OCI-LY1 (cell line): ENCODE data around the gene TRDMT1.

Source experiments
- H2AFZ ChIP-seq: fragments of 200-600 bp; sonication (generic), shearing (Covaris generic); 2 replicates; pipeline ENCODE4 v1.6.0; 2014; ENCODE audit warnings: antibody characterized with exemption, mild to moderate bottlenecking, low read length
- H3F3A ChIP-seq: fragments of 200-600 bp; sonication (generic), shearing (Covaris generic); 2 replicates; pipeline ENCODE4 v1.6.0; 2014; ENCODE audit warnings: mild to moderate bottlenecking, antibody characterized with exemption, low read length, moderate library complexity; ENCODE audit not compliant: insufficient read depth
- H3K27ac ChIP-seq: fragments of 200-600 bp; sonication (generic); 2 replicates; pipeline ENCODE4 v1.5.1; 2014; ENCODE audit warnings: low read length, mixed run types, mild to moderate bottlenecking, low read depth; ENCODE audit not compliant: poor library complexity, severe bottlenecking
- H3K27me3 ChIP-seq: fragments of 200-600 bp; sonication (generic); 2 replicates; pipeline ENCODE4 v1.6.0; 2014; ENCODE audit warnings: antibody characterized with exemption, mild to moderate bottlenecking, low read length, moderate library complexity; ENCODE audit not compliant: insufficient read depth
- H3K36me3 ChIP-seq: fragments of 200-600 bp; sonication (generic); 2 replicates; pipeline ENCODE4 v1.6.1; 2014; ENCODE audit warnings: mild to moderate bottlenecking, antibody characterized with exemption, low read length, moderate library complexity, mixed read lengths; ENCODE audit not compliant: insufficient read depth
- H3K4me1 ChIP-seq: fragments of 200-600 bp; sonication (generic); 2 replicates; pipeline ENCODE4 v1.5.1; 2014; ENCODE audit warnings: mild to moderate bottlenecking, low read length, moderate library complexity; ENCODE audit not compliant: insufficient read depth, severe bottlenecking
- H3K4me2 ChIP-seq: fragments of 200-600 bp; sonication (generic), shearing (Covaris generic); 2 replicates; pipeline ENCODE4 v1.6.1; 2014; ENCODE audit warnings: low read length
- H3K4me3 ChIP-seq: fragments of 200-600 bp; sonication (generic); 2 replicates; pipeline ENCODE4 v1.5.1; 2014; ENCODE audit warnings: low read length, low read depth, mild to moderate bottlenecking, mixed read lengths; ENCODE audit not compliant: poor library complexity, severe bottlenecking
- H3K79me2 ChIP-seq: fragments of 200-600 bp; shearing (Covaris generic); 2 replicates; pipeline ENCODE4 v1.6.1; 2016; ENCODE audit warnings: mixed run types, low read length, mixed read lengths; ENCODE audit not compliant: insufficient read depth
- H3K9ac ChIP-seq: fragments of 200-600 bp; sonication (generic), shearing (Covaris generic); 2 replicates; pipeline ENCODE4 v1.6.1; 2014; ENCODE audit warnings: mild to moderate bottlenecking, low read length, mixed read lengths
- H3K9me2 ChIP-seq: fragments of 200-600 bp; sonication (generic), shearing (Covaris generic); 2 replicates; pipeline ENCODE4 v1.6.1; 2014; ENCODE audit warnings: low read depth, mild to moderate bottlenecking, low read length, mixed read lengths
- H3K9me3 ChIP-seq: fragments of 200-600 bp; shearing (Covaris generic); 2 replicates; pipeline ENCODE4 v1.6.1; 2014; ENCODE audit warnings: low read length, mixed read lengths
- H4K20me1 ChIP-seq: fragments of 200-600 bp; sonication (generic), shearing (Covaris generic); 2 replicates; pipeline ENCODE4 v1.6.0; 2016; ENCODE audit warnings: mild to moderate bottlenecking, low read length; ENCODE audit not compliant: insufficient read depth
- EZH2 ChIP-seq: fragments of 200-600 bp; sonication (generic), shearing (Covaris generic); IDR thresholded peaks from 2 replicates; pipeline ENCODE4 v1.8.0; 2017; ENCODE audit warnings: borderline replicate concordance, mixed run types, mild to moderate bottlenecking, antibody characterized with exemption, low read length, moderate library complexity, mixed read lengths
- TF ChIP-seq, protein P1 (sequence below): fragments of 200-600 bp; sonication (generic), shearing (Covaris generic); IDR thresholded peaks from 2 replicates; pipeline ENCODE4 v1.5.1; 2017; ENCODE audit warnings: mild to moderate bottlenecking, antibody characterized with exemption, low read length, moderate library complexity, mixed read lengths

The TRDMT1 gene

DNA sequence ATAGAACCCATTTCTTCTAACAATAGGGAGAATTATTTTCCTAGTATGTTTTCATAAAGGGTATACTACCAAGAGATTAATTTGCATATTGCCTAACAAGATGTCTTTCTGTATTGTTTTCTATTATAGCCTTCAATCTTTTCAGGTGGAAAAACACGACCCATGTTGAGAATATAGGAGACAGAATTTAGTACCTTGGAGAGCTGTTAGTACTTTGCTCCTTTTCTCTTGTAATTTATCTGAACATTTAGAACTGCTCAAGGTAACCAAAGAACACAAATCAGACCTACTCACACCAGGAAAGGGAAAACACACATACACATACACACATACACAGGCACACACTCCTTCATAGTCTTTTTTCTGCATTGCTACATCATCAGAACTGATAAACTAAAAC lies 7.8 kb upstream of the TRDMT1 start:
- no peaks in the 10 kb centered on the region for H4K20me1 ChIP-seq
- H3K36me3 ChIP-seq: no peaks in the 10 kb centered on the region
- H3K27ac ChIP-seq: no peak overlapping the region
- no peaks in the 10 kb centered on the region for H3K27me3 ChIP-seq
- no peaks in the 10 kb centered on the region for H3K4me1 ChIP-seq
- H3F3A ChIP-seq: no peaks in the 10 kb centered on the region
- no peak overlapping the region for H3K4me2 ChIP-seq
- H3K9ac ChIP-seq: no peak overlapping the region
- H3K9me3 ChIP-seq: no peaks in the 10 kb centered on the region
- no peak overlapping the region for H2AFZ ChIP-seq
- no peaks in the 10 kb centered on the region for H3K9me2 ChIP-seq
- no peaks in the 10 kb centered on the region for H3K79me2 ChIP-seq
- no peak for TF ChIP-seq EZH2
- TF ChIP-seq, protein P1, sequence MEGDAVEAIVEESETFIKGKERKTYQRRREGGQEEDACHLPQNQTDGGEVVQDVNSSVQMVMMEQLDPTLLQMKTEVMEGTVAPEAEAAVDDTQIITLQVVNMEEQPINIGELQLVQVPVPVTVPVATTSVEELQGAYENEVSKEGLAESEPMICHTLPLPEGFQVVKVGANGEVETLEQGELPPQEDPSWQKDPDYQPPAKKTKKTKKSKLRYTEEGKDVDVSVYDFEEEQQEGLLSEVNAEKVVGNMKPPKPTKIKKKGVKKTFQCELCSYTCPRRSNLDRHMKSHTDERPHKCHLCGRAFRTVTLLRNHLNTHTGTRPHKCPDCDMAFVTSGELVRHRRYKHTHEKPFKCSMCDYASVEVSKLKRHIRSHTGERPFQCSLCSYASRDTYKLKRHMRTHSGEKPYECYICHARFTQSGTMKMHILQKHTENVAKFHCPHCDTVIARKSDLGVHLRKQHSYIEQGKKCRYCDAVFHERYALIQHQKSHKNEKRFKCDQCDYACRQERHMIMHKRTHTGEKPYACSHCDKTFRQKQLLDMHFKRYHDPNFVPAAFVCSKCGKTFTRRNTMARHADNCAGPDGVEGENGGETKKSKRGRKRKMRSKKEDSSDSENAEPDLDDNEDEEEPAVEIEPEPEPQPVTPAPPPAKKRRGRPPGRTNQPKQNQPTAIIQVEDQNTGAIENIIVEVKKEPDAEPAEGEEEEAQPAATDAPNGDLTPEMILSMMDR: no peak
- no peak overlapping the region for H3K4me3 ChIP-seq

DNA sequence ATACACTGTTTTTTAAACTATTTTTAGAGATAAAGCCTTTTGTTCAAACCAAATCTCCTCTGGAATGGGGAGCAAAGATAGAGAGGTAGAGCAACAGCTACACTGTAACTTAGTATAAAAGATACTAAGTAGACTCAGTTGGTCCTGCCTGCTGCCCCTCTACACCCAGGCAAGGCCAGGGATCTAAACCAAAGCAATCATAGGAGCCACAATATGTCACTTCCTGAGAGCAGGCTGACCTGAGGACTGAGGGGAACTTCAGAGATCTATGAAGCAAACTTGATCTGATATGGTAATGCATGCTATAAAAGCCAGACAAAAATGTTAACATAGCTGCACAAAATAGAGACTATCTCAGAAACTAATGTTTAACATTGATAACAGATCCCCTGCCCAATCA lies 7.0 kb upstream of the TRDMT1 start:
- no peaks in the 10 kb centered on the region for H3K4me1 ChIP-seq
- no peak overlapping the region for H2AFZ ChIP-seq
- H3K4me2 ChIP-seq: no peak overlapping the region
- no peaks in the 10 kb centered on the region for H3K27me3 ChIP-seq
- no peaks in the 10 kb centered on the region for H3K9me3 ChIP-seq
- no peaks in the 10 kb centered on the region for H3K36me3 ChIP-seq
- H3K4me3 ChIP-seq: no peak overlapping the region
- no peaks in the 10 kb centered on the region for H3K9me2 ChIP-seq
- TF ChIP-seq, protein P1: no peak
- TF ChIP-seq EZH2: no peak
- H3K79me2 ChIP-seq: no peaks in the 10 kb centered on the region
- H3F3A ChIP-seq: no peaks in the 10 kb centered on the region
- H3K27ac ChIP-seq: no peak overlapping the region
- H3K9ac ChIP-seq: no peak overlapping the region
- no peaks in the 10 kb centered on the region for H4K20me1 ChIP-seq

DNA sequence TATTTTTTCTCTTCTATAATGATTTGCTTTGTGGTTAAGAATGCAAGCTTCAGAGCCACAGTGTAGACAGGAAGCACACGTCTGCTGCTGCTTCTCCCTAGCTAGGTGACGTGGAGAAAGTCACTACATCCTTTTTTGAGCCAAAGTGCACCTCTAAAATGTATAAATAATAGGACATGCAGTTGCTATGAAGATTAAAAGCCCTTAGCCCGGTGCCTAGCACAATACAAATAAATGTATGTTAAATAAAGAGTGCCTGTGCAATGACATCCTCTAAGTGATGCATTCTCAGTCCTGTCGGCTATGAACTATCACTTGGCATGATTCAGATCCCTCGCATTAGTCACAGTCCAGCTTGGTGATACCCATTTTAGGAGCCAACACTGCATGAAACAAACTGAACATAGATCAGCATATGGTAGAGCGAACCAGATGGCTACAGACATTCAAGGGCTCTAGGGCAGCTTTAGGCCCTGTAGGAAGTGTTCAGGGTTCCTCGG lies 4.8 kb upstream of the TRDMT1 start:
- H2AFZ ChIP-seq: no peak overlapping the region
- H3F3A ChIP-seq: no peaks in the 10 kb centered on the region
- H3K4me1 ChIP-seq: peaks cover 3% of the 10 kb centered on the region
- no peaks in the 10 kb centered on the region for H3K27me3 ChIP-seq
- H3K27ac ChIP-seq: no peak overlapping the region
- H3K79me2 ChIP-seq: no peaks in the 10 kb centered on the region
- no peaks in the 10 kb centered on the region for H3K9me3 ChIP-seq
- no peak overlapping the region for H3K9ac ChIP-seq
- no peaks in the 10 kb centered on the region for H3K9me2 ChIP-seq
- H3K4me2 ChIP-seq: no peak overlapping the region
- no peaks in the 10 kb centered on the region for H3K36me3 ChIP-seq
- TF ChIP-seq EZH2: no peak
- TF ChIP-seq, protein P1: no peak
- no peak overlapping the region for H3K4me3 ChIP-seq
- no peaks in the 10 kb centered on the region for H4K20me1 ChIP-seq
